Measurements from ENCODE around the gene SEL1L3. TPM values are rescaled to one million over a fixed set of nuclear protein-coding genes. Genes with fewer than 3 reads are reported as not detected.

SEL1L3 gene
- total and polyA plus RNA-seq, 2 donors from 2014 or later = 8.2 to 60.3 TPM

DNA sequence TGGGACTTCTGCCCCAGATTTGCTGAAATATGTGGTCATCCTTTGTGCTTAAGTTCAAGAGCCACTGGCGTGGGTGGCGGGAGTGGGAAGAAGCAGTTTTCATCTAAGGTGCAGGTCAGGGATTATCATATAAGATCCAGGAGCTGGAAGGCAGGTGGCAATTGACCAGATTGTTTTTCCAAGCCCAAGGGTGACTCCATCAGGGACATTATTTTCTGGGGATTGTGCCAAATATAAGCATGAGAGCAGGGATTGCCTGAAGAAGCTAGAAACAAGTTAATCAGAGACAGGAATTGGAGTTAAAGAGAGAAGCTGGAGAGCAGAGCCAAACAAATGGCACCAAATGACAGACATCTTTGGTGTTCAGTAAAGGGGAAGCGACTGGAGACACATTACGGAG is 19.4 kb upstream of the SEL1L3 start:
- Histone ChIP-seq H3K27me3 (ENCODE audit: control insufficient read depth, insufficient read depth, low read length) (no peaks in the 10 kb centered on the region), H3K4me1 (ENCODE audit: control insufficient read depth in 2 of 3, insufficient read depth in 2 of 3, low read depth in 1 of 3, low read length in 3 of 3) (peaks cover 0 to 7% (median 0%) of the 10 kb centered on the region in 3 donors), H3K9me3 (ENCODE audit: control insufficient read depth in 2 of 3, insufficient read depth in 1 of 3, low read length in 3 of 3) (no peaks in the 10 kb centered on the region), H3K27ac (ENCODE audit: low read depth in 2 of 2, low read length in 2 of 2) (no peak overlapping the region), H3K9ac (ENCODE audit: low read length in 3 of 3) (no peak overlapping the region), H3K36me3 (ENCODE audit: control insufficient read depth in 2 of 3, insufficient read depth in 3 of 3, low read length in 3 of 3) (no peaks in the 10 kb centered on the region), H3K4me3 (ENCODE audit: low read length in 3 of 3) (no peak overlapping the region)
- no peak for TF ChIP-seq CTCF (IDR thresholded peaks at IDR 0.05; ENCODE audit: borderline replicate concordance, extremely low read depth, insufficient read depth)
- intact Hi-C loops (cut with DNase I) = no loop called here
- DNase-seq = no peak
- no peak for FAIRE-seq

- intact Hi-C loops (cut with DNase I) = no loop called here
- H3K9ac ChIP-seq (ENCODE audit: low read length in 3 of 3) = no peak overlapping the region
- peaks cover 0 to 7% (median 0%) of the 10 kb centered on the region in 3 donors for H3K4me1 ChIP-seq (ENCODE audit: control insufficient read depth in 2 of 3, insufficient read depth in 2 of 3, low read depth in 1 of 3, low read length in 3 of 3)
- H3K36me3 ChIP-seq (ENCODE audit: control insufficient read depth in 2 of 3, insufficient read depth in 3 of 3, low read length in 3 of 3) = no peaks in the 10 kb centered on the region
- no peak overlapping the region for H3K27ac ChIP-seq (ENCODE audit: low read depth in 2 of 2, low read length in 2 of 2)
- no peak for TF ChIP-seq CTCF (IDR thresholded peaks at IDR 0.05; ENCODE audit: borderline replicate concordance, extremely low read depth, insufficient read depth)
- no peaks in the 10 kb centered on the region for H3K27me3 ChIP-seq (ENCODE audit: control insufficient read depth, insufficient read depth, low read length)
- no peak overlapping the region for H3K4me3 ChIP-seq (ENCODE audit: low read length in 3 of 3)
- no peaks in the 10 kb centered on the region for H3K9me3 ChIP-seq (ENCODE audit: control insufficient read depth in 2 of 3, insufficient read depth in 1 of 3, low read length in 3 of 3)
- FAIRE-seq (no peak), DNase-seq (no peak)
Observed at GRCh38 chr4:25881193-25881592, 18.4 kb upstream of the SEL1L3 start.

DNA sequence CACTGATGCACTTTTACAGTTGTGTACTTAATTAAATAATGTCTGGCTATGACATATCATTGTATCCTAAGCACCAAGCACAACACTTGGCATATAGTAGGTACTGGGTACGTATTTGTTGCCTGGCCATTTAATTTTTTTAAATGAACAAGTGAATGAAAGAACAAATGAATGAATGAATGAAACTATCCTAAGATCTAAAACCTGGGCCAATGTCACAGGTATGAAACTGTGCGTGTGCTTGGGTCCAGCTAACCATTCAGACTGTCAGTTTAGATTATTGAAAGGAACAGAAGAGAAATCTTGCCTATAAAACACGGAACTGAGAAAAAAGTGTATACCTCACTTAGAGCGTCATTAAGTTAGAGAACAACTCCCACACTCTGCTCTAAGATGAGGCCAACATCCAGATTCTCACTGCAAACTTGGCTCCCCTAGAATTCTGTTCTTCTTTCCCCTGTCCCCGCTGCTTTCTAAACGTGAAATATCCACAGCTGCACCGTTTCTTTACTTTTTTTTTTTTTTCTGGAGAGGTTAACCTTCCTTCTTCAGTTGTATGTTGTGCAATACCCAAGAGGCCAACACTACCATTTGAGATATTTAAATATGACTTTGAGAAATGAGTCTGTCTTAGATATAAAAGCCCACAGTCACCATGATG is 17.3 kb upstream of the SEL1L3 start:
- FAIRE-seq (no peak), DNase-seq (peak in 1 of 5 donors; percentile 46)
- peaks cover 0 to 7% (median 0%) of the 10 kb centered on the region in 3 donors for H3K4me1 ChIP-seq (ENCODE audit: control insufficient read depth in 2 of 3, insufficient read depth in 2 of 3, low read depth in 1 of 3, low read length in 3 of 3)
- H3K4me3 ChIP-seq (ENCODE audit: low read length in 3 of 3) = no peak overlapping the region
- H3K27me3 ChIP-seq (ENCODE audit: control insufficient read depth, insufficient read depth, low read length) = no peaks in the 10 kb centered on the region
- TF ChIP-seq CTCF (IDR thresholded peaks at IDR 0.05; ENCODE audit: borderline replicate concordance, extremely low read depth, insufficient read depth) = no peak
- H3K36me3 ChIP-seq (ENCODE audit: control insufficient read depth in 2 of 3, insufficient read depth in 3 of 3, low read length in 3 of 3) = no peaks in the 10 kb centered on the region
- intact Hi-C loops (cut with DNase I) = no loop called here
- H3K9ac ChIP-seq (ENCODE audit: low read length in 3 of 3) = no peak overlapping the region
- H3K27ac ChIP-seq (ENCODE audit: low read depth in 2 of 2, low read length in 2 of 2) = no peak overlapping the region
- H3K9me3 ChIP-seq (ENCODE audit: control insufficient read depth in 2 of 3, insufficient read depth in 1 of 3, low read length in 3 of 3) = no peaks in the 10 kb centered on the region

- no peak for TF ChIP-seq CTCF (IDR thresholded peaks at IDR 0.05; ENCODE audit: borderline replicate concordance, extremely low read depth, insufficient read depth)
- Histone ChIP-seq H3K36me3 (ENCODE audit: control insufficient read depth in 2 of 3, insufficient read depth in 3 of 3, low read length in 3 of 3) (no peaks in the 10 kb centered on the region), H3K4me1 (ENCODE audit: control insufficient read depth in 2 of 3, insufficient read depth in 2 of 3, low read depth in 1 of 3, low read length in 3 of 3) (peaks cover 0 to 6% (median 0%) of the 10 kb centered on the region in 3 donors), H3K9me3 (ENCODE audit: control insufficient read depth in 2 of 3, insufficient read depth in 1 of 3, low read length in 3 of 3) (no peaks in the 10 kb centered on the region), H3K27ac (ENCODE audit: low read depth in 2 of 2, low read length in 2 of 2) (no peak overlapping the region), H3K27me3 (ENCODE audit: control insufficient read depth, insufficient read depth, low read length) (no peaks in the 10 kb centered on the region), H3K4me3 (ENCODE audit: low read length in 3 of 3) (no peak overlapping the region), H3K9ac (ENCODE audit: low read length in 3 of 3) (no peak overlapping the region)
- FAIRE-seq = no peak
- DNase-seq = no peak
- intact Hi-C loops (cut with DNase I) = no loop called here
Observed at GRCh38 chr4:25879587-25879986, 16.8 kb upstream of the SEL1L3 start.

Data from kidney (tissue), 14 donors.